Measurements from ENCODE around the gene MYO1B. TPM values are rescaled to one million over a fixed set of nuclear protein-coding genes. Genes with fewer than 3 reads are reported as not detected.

MYO1B gene
- total RNA-seq, 1 experiment from 2014 or later: not detected

DNA sequence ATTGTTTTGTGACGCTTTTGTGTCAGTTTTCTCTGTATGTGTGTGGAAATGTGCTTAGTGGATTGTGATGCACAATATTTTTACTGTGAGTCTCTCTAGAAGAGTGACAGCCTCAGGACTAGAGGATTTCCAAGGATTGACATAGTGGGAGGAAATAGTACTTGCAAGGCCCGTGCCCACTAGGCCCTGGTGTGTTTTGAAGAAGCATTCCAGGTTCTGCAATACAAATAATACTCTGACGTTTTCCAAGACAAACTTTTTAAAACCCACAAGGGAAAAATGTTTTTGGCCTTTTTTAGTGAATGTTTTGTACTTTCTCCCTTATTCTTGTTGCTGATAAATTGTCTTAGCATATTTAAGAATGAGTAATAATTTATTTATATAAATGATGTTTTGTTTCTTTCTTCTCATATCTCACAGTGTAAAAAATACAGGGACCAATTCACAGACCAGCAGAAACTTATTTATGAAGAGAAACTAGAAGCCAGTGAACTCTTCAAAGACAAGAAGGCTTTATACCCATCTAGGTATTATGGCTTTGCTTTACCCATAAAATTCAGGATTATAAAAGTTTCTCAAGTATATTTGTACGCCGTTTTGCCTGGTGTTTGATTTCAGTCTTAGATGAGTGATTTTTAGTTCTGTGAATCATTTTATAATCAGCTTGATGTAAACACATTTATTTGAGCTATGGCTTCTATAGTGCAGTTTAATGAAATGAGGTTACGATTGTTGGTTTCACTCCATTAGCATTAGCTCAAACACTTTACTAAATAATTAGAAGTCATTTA lies 165.6 kb downstream of the MYO1B start:
- Histone ChIP-seq H3K9me2 (replicated peaks; ENCODE audit: insufficient read depth, low read length) (no peaks in the 10 kb centered on the region), H4K20me1 (ENCODE audit: insufficient read depth, low read depth, low read length) (no peaks in the 10 kb centered on the region), H3K27ac (ENCODE audit: low read length) (no peak overlapping the region), H3K4me1 (ENCODE audit: low read length) (no peaks in the 10 kb centered on the region), H3K4me3 (ENCODE audit: low read length) (no peak overlapping the region), H3K9ac (ENCODE audit: low read length) (no peak overlapping the region), H3K4me2 (ENCODE audit: low read depth, low read length, poor library complexity, severe bottlenecking) (no peak overlapping the region), H2AFZ (ENCODE audit: low read length) (no peak overlapping the region), H3K36me3 (ENCODE audit: insufficient read depth, low read length) (no peaks in the 10 kb centered on the region), H3K9me3 (ENCODE audit: low read length) (no peaks in the 10 kb centered on the region), H3K27me3 (ENCODE audit: low read length) (no peaks in the 10 kb centered on the region), H3K79me2 (ENCODE audit: low read length) (no peaks in the 10 kb centered on the region)
- no peak for DNase-seq

- no peak overlapping the region for H3K27ac ChIP-seq (ENCODE audit: low read length)
- H3K4me3 ChIP-seq (ENCODE audit: low read length): no peak overlapping the region
- no peaks in the 10 kb centered on the region for H3K9me3 ChIP-seq (ENCODE audit: low read length)
- H2AFZ ChIP-seq (ENCODE audit: low read length): no peak overlapping the region
- no peak for DNase-seq
- H3K27me3 ChIP-seq (ENCODE audit: low read length): no peaks in the 10 kb centered on the region
- no peaks in the 10 kb centered on the region for H3K4me1 ChIP-seq (ENCODE audit: low read length)
- H3K9me2 ChIP-seq (replicated peaks; ENCODE audit: insufficient read depth, low read length): no peaks in the 10 kb centered on the region
- no peak overlapping the region for H3K9ac ChIP-seq (ENCODE audit: low read length)
- H4K20me1 ChIP-seq (ENCODE audit: insufficient read depth, low read depth, low read length): no peaks in the 10 kb centered on the region
- H3K79me2 ChIP-seq (ENCODE audit: low read length): no peaks in the 10 kb centered on the region
- H3K36me3 ChIP-seq (ENCODE audit: insufficient read depth, low read length): no peaks in the 10 kb centered on the region
- no peak overlapping the region for H3K4me2 ChIP-seq (ENCODE audit: low read depth, low read length, poor library complexity, severe bottlenecking)
Measured at GRCh38 chr2:191411472-191411871, 166.3 kb downstream of the MYO1B start.

- Histone ChIP-seq H3K9ac (ENCODE audit: low read length) (no peak overlapping the region), H4K20me1 (ENCODE audit: insufficient read depth, low read depth, low read length) (no peaks in the 10 kb centered on the region)
Measured at GRCh38 chr2:191412353-191412752, 167.1 kb downstream of the MYO1B start.

GRCh38 chr2:191415101-191415500 lies 169.9 kb downstream of the MYO1B start:
- H3K4me1 ChIP-seq (ENCODE audit: low read length): no peaks in the 10 kb centered on the region

More at GRCh38 chr2:191412353-191412752, 167.1 kb downstream of the MYO1B start:
- Histone ChIP-seq H3K4me2 (ENCODE audit: low read depth, low read length, poor library complexity, severe bottlenecking) (no peak overlapping the region), H3K27ac (ENCODE audit: low read length) (no peak overlapping the region), H3K9me2 (replicated peaks; ENCODE audit: insufficient read depth, low read length) (no peaks in the 10 kb centered on the region), H3K4me1 (ENCODE audit: low read length) (no peaks in the 10 kb centered on the region), H3K9me3 (ENCODE audit: low read length) (no peaks in the 10 kb centered on the region), H2AFZ (ENCODE audit: low read length) (no peak overlapping the region), H3K36me3 (ENCODE audit: insufficient read depth, low read length) (no peaks in the 10 kb centered on the region), H3K79me2 (ENCODE audit: low read length) (no peaks in the 10 kb centered on the region), H3K4me3 (ENCODE audit: low read length) (no peak overlapping the region), H3K27me3 (ENCODE audit: low read length) (no peaks in the 10 kb centered on the region)
- DNase-seq: no peak

GRCh38 chr2:191415858-191416257 lies 170.7 kb downstream of the MYO1B start:
- no peaks in the 10 kb centered on the region for H4K20me1 ChIP-seq (ENCODE audit: insufficient read depth, low read depth, low read length)
- H3K27ac ChIP-seq (ENCODE audit: low read length): no peak overlapping the region
- H3K36me3 ChIP-seq (ENCODE audit: insufficient read depth, low read length): no peaks in the 10 kb centered on the region
- H3K27me3 ChIP-seq (ENCODE audit: low read length): no peaks in the 10 kb centered on the region
- no peak overlapping the region for H3K4me3 ChIP-seq (ENCODE audit: low read length)
- DNase-seq: no peak
- no peaks in the 10 kb centered on the region for H3K79me2 ChIP-seq (ENCODE audit: low read length)
- no peaks in the 10 kb centered on the region for H3K4me1 ChIP-seq (ENCODE audit: low read length)
- no peaks in the 10 kb centered on the region for H3K9me2 ChIP-seq (replicated peaks; ENCODE audit: insufficient read depth, low read length)
- no peak overlapping the region for H3K4me2 ChIP-seq (ENCODE audit: low read depth, low read length, poor library complexity, severe bottlenecking)
- H3K9me3 ChIP-seq (ENCODE audit: low read length): no peaks in the 10 kb centered on the region
- H2AFZ ChIP-seq (ENCODE audit: low read length): no peak overlapping the region
- H3K9ac ChIP-seq (ENCODE audit: low read length): no peak overlapping the region

More at GRCh38 chr2:191415101-191415500, 169.9 kb downstream of the MYO1B start:
- H4K20me1 ChIP-seq (ENCODE audit: insufficient read depth, low read depth, low read length): no peaks in the 10 kb centered on the region
- H3K36me3 ChIP-seq (ENCODE audit: insufficient read depth, low read length): no peaks in the 10 kb centered on the region
- no peaks in the 10 kb centered on the region for H3K27me3 ChIP-seq (ENCODE audit: low read length)
- H3K9ac ChIP-seq (ENCODE audit: low read length): no peak overlapping the region
- no peak overlapping the region for H3K4me3 ChIP-seq (ENCODE audit: low read length)
- no peaks in the 10 kb centered on the region for H3K9me2 ChIP-seq (replicated peaks; ENCODE audit: insufficient read depth, low read length)
- H3K27ac ChIP-seq (ENCODE audit: low read length): no peak overlapping the region
- no peak overlapping the region for H2AFZ ChIP-seq (ENCODE audit: low read length)
- no peak overlapping the region for H3K4me2 ChIP-seq (ENCODE audit: low read depth, low read length, poor library complexity, severe bottlenecking)
- H3K9me3 ChIP-seq (ENCODE audit: low read length): no peaks in the 10 kb centered on the region
- no peaks in the 10 kb centered on the region for H3K79me2 ChIP-seq (ENCODE audit: low read length)
- no peak for DNase-seq

- no peak overlapping the region for H3K4me2 ChIP-seq (ENCODE audit: low read depth, low read length, poor library complexity, severe bottlenecking)
- no peaks in the 10 kb centered on the region for H3K27me3 ChIP-seq (ENCODE audit: low read length)
- no peak overlapping the region for H2AFZ ChIP-seq (ENCODE audit: low read length)
- no peak overlapping the region for H3K4me3 ChIP-seq (ENCODE audit: low read length)
- no peaks in the 10 kb centered on the region for H3K4me1 ChIP-seq (ENCODE audit: low read length)
- no peaks in the 10 kb centered on the region for H3K79me2 ChIP-seq (ENCODE audit: low read length)
- H3K9me3 ChIP-seq (ENCODE audit: low read length): no peaks in the 10 kb centered on the region
- no peaks in the 10 kb centered on the region for H3K36me3 ChIP-seq (ENCODE audit: insufficient read depth, low read length)
- no peak overlapping the region for H3K9ac ChIP-seq (ENCODE audit: low read length)
- H4K20me1 ChIP-seq (ENCODE audit: insufficient read depth, low read depth, low read length): no peaks in the 10 kb centered on the region
- no peak for DNase-seq
- no peak overlapping the region for H3K27ac ChIP-seq (ENCODE audit: low read length)
- no peaks in the 10 kb centered on the region for H3K9me2 ChIP-seq (replicated peaks; ENCODE audit: insufficient read depth, low read length)
Measured at GRCh38 chr2:191417746-191418145, 172.5 kb downstream of the MYO1B start.

GRCh38 chr2:191421950-191422349 lies 176.7 kb downstream of the MYO1B start:
- Histone ChIP-seq H3K27ac (ENCODE audit: low read length) (no peak overlapping the region), H4K20me1 (ENCODE audit: insufficient read depth, low read depth, low read length) (no peaks in the 10 kb centered on the region), H3K36me3 (ENCODE audit: insufficient read depth, low read length) (no peaks in the 10 kb centered on the region), H3K79me2 (ENCODE audit: low read length) (no peaks in the 10 kb centered on the region), H3K4me1 (ENCODE audit: low read length) (no peaks in the 10 kb centered on the region), H3K27me3 (ENCODE audit: low read length) (no peaks in the 10 kb centered on the region), H2AFZ (ENCODE audit: low read length) (no peak overlapping the region), H3K4me2 (ENCODE audit: low read depth, low read length, poor library complexity, severe bottlenecking) (no peak overlapping the region), H3K4me3 (ENCODE audit: low read length) (no peak overlapping the region), H3K9ac (ENCODE audit: low read length) (no peak overlapping the region), H3K9me2 (replicated peaks; ENCODE audit: insufficient read depth, low read length) (no peaks in the 10 kb centered on the region), H3K9me3 (ENCODE audit: low read length) (no peaks in the 10 kb centered on the region)
- DNase-seq: no peak

- no peaks in the 10 kb centered on the region for H3K36me3 ChIP-seq (ENCODE audit: insufficient read depth, low read length)
- no peaks in the 10 kb centered on the region for H4K20me1 ChIP-seq (ENCODE audit: insufficient read depth, low read depth, low read length)
- no peaks in the 10 kb centered on the region for H3K9me2 ChIP-seq (replicated peaks; ENCODE audit: insufficient read depth, low read length)
- DNase-seq: no peak
- H3K4me2 ChIP-seq (ENCODE audit: low read depth, low read length, poor library complexity, severe bottlenecking): no peak overlapping the region
- no peaks in the 10 kb centered on the region for H3K9me3 ChIP-seq (ENCODE audit: low read length)
- no peak overlapping the region for H3K9ac ChIP-seq (ENCODE audit: low read length)
- H3K27me3 ChIP-seq (ENCODE audit: low read length): no peaks in the 10 kb centered on the region
- no peaks in the 10 kb centered on the region for H3K4me1 ChIP-seq (ENCODE audit: low read length)
- no peak overlapping the region for H3K27ac ChIP-seq (ENCODE audit: low read length)
- H2AFZ ChIP-seq (ENCODE audit: low read length): no peak overlapping the region
- H3K4me3 ChIP-seq (ENCODE audit: low read length): no peak overlapping the region
- H3K79me2 ChIP-seq (ENCODE audit: low read length): no peaks in the 10 kb centered on the region
Measured at GRCh38 chr2:191427031-191427430, 181.8 kb downstream of the MYO1B start.

Measured in Karpas-422 (cell line).